HG03439 (cell line): ENCODE data around the gene EIF1AY.
A peak's percentile ranks its signal among the peaks of the same experiment; 100 is the strongest.
"Not testable (repeated sequence)": the region's sequence is repeated elsewhere in the genome, so short reads cannot be mapped to it uniquely, and the experiment has no call there.

Source experiments
- ATAC-seq: cut with Tn5 transposase; IDR thresholded peaks from one replicate; pipeline ENCODE4 v1.9.1; 2021; ENCODE audit warnings: mild to moderate bottlenecking, moderate library complexity; ENCODE audit not compliant: unreplicated experiment

The EIF1AY gene, protein sequence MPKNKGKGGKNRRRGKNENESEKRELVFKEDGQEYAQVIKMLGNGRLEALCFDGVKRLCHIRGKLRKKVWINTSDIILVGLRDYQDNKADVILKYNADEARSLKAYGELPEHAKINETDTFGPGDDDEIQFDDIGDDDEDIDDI

DNA sequence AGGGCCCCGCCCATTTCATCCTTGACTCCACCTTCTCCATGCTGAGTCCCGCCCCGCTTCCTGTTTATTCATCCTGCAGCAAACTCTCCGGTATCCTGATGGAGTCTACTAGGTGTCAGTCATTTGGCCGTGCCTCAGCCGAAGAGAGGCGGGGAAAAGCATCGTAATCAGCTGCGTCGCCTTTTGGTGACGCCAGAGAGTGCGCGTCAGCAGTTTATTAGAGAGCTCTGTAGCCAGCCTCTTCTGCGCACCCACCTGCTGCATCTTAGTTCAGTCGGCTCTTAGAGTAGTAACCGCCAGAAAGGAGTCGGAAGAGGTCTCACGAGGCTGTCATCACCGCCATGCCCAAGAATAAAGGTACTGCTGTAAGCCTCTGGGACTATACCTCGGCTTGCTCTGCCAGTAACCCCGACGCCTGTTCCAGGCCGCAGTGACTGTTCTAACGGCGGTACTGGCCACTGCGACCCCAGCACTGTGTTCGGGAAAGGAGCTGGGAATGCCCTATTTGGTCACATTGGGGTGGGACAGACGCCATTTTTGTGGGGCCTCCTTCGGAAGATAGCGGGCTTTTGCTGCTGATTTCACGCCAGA is at the start of gene EIF1AY:
Gene EIF1AY (plus strand): TSS at position 246 of the 591 bp plus-strand sequence. CDS start 96 bp downstream, at position 342.
- ATAC-seq = peak; percentile 97

DNA sequence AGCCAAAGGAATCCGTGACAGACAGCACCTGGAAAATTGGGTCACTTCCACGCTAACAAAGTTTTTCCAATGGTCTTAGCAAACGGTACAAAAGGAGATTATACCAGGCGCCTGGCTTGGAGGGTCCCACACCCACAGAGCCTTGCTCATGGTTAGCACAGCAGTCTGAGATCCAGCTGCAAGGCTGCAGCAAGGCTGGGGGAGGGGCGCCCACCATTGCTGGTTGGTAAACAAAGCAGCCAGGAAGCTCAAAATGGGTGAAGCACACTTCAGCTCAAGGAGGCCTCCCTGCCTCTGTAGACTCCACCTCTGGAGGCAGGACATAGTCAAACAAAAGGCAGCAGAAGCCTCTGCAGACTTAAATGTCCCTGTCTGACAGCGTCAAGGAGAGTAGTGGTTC is 47.1 kb upstream of the EIF1AY start:
- ATAC-seq = no peak

DNA sequence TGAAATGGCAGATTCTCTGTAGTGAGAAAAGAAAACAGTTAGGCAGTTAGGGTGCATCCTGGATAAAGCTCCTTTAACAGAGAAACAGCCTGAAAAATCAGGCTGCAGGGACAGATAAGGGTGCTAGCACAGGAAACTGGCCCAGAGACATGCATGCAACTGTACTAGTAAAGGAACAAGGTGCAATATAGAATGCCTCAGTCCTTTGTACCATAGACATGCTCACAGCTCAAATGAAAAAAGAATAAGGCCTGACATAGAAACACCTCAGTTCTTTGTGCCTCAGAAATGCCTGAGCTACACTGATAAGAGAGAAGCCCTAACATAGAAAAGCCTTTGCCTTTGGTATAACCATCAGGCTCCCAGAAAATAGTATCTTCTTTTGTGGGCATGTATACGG is 37.4 kb upstream of the EIF1AY start:
- no peak for ATAC-seq

DNA sequence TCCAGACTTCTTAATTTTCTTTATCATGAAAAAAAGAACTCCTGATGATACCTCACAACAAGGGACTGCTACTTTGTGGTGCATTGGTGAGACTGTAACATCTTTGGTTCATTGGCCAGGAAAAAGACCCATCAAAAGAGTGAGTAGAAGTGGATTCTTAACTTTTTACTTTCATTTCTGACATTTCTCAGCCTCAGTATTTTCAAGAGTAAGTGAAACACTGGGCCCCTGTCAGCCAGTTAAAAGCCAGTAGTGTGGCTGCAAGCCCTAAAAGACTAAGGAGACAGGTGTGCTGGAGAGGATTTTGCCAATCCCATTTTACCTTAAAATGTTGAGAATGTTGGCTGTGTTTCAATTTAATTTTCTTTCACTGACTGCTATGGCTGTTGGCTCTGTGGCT is 36.6 kb upstream of the EIF1AY start:
- ATAC-seq = no peak

DNA sequence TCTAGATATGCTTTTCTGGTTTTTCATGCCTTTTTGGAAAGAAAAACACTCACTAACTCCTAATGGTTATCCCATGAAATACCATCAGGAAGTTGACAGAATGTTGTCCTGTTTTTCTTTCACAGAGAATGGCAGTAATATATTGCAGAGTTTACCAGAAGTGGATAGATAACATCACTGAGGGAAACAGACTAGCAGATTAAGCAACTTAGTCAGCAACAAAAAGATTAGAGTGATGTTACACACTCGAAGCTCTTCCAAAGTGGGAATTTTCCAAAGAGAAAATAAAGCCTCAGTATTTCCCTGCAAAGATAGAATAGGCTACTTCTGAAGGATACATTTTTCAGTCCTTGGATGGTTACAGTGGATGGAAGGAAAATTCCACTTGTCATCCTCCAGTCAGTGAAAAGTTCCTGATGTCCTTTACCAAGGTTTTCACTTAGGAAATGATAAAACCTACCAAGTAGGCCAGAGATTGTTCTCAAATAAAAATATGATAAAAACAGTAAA is 31.1 kb upstream of the EIF1AY start:
- no peak for ATAC-seq

DNA sequence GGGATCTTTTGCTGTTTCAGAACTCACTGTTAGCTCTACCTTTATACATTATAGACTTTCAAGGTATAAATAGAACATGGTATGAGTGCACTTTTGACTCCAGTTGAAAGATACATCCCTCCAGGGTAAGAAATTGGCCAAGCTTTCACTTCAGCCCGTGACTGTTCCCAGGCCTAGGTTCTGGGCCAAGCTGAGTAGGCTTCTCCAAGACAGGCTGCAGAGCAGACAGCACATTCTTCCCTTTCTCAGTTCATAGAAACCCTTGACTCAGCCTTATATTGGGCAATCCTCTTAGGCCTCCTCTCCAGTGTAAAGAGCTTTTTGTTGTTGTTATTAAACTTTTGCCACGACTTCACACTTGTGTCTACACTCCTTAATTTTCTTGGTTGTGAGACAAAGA is 29.5 kb upstream of the EIF1AY start:
- no peak for ATAC-seq

DNA sequence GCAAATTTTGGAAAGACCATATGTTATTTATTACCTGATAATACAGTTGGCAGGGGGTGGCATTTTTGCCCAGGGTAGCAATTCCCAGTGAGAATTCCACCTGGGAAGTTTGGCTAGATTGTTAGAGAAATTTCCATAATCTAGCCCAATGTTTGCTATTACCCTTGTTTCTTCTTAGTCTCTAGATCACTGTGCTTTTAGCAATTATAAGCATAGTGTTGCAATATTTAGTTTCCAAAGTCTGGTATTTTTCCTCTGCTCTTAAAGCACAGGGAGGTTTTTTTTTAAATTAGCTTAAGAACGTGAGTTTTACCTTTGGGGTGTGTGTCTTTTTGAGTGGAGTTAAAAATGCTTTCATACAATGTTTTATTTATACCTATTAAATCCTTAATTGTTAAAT is 26.3 kb upstream of the EIF1AY start:
- ATAC-seq = no peak

DNA sequence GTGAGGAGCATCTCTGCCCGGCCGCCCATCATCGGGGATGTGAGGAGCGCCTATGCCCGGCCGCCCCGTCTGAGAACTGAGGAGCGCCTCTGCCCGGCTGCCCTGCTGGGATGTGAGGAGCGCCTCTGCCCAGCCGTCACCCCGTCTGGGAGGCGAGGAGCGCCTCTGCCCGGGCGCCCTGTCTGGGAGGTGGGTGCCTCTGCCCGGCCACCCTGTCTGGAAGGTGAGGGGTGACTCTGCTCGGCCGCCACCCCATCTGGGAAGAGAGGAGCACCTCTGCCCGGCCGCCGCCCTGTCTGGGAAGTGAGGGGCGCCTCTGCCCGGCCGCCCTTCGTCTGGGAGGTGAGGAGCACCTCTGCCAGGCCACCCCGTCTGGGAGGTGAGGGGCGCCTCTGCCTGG is 23.7 kb upstream of the EIF1AY start:
- ATAC-seq = no peak

DNA sequence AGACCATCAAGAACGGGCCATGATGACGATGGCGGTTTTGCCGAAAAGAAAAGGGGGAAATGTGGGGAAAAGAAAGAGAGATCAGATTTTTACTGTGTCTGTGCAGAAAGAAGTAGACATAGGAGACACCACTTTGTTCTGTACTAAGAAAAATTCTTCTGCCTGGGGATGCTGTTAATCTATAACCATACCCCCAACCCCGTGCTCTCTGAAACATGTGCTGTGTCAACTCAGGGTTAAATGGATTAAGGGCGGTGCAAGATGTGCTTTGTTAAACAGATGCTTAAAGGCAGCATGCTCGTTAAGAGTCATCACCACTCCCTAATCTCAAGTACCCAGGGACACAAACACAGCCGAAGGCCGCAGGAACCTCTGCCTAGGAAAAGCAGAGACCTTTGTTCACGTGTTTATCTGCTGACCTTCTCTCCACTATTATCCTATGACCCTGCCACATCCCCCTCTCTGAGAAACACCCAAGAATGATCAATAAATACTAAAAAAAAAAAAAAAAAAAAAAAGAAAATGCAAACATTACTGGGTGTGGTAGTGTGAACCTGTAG is 22.7 kb upstream of the EIF1AY start:
- not testable (repeated sequence) for ATAC-seq

DNA sequence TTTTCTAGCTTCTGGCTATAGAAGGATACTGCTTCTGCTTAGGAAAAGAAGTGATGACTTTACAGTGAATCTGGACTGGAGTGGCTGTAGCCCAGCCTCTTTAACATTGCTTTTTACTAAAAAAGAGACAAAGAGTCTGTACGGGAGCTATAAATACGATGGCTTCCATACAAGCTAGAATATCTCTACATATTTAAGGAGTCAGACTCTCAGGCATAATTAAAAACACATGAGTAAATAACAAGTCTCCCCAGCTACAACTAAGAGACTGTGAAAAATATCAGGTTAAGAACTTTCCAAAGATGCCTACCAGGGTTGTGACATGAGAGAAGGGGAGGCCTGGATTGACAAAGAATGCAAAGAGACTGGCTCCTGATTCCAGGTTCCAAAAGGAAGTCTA is 19.8 kb upstream of the EIF1AY start:
- ATAC-seq = no peak

DNA sequence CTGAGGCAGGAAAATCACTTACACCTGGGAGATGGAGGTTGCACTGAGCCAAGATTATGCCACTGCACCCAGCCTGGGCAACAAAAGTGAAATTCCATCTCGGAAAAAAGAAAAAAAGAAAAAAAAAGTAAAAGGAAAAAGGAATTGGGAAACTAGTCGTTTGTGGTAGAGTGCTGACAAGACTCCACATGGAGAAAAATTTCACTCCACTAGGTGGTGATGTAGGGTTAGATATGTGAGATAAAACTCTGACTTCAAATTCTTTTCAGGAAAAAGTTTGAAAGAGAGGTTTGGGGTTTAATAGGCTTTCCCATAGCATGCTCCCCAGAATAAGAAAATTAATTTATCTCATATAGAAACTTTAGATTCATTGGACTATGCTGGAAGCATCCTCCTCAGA is 16.9 kb upstream of the EIF1AY start:
- no peak for ATAC-seq

DNA sequence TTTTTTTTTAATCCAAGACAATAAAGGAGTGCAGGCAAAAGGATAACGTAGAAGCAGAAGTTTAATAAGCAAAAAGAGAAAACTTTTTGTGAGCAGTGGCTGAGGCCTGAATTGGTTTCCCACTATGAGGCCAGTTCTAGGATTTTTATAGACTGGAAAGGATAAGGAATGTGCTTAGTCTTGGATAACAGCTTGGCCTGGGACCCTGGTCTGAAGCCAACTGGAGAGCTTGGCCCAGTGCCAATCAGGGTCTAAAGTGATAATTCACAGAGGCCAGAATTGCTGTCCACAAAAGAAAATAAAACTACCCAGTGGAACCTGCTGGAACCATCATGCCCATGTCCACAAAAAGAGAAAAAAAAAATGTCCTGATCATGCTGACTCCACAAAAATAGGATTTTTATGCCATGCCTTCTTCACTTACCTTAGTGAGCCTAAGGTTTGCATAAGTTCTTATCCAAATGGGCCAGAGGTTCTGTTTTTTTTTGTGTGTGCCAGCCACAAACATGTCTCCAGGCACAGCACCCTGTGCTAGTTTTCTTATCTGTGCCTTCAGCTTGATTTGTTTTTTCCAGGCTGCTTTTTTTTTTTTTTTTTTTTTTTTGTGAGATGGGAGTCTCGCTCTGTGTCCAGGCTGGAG is 15.6 kb upstream of the EIF1AY start:
- ATAC-seq = no peak

DNA sequence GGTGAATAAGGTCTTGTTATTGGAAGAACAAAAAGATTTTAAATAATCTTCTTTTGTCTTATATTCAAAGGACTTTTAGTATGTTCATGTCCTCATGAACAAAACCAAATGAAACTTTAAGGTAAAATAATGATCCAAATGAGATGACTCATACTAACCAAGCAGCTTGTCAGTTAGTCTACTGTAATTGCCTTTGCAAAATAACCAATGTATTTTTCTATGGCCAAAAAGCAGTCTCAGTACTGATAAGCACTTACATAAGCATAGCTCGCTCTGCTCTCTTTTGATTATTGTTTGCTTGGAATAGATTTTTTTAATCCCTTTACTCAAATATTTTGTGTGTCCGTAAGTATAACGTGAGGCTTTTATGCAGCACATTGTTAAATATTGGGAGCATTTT is 4.3 kb upstream of the EIF1AY start:
- no peak for ATAC-seq

DNA sequence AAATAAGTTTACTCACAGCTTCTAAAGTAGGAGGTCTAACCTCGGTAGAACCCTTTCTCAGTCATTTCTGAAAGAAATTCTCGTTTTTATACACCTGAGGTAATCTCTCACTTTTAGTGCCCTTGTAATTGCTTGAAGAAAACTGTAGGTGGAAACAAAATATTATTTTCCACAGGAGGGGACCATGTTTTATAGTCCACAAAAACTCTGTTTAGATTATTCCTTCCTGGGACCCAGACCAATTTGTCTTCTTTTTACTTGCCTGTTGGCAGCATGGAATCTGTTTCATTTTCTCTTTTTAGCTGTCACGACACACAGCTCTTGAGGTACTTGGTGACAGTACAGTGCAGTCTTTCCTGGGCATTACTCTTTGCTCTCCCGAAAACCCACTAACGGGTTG is 930 bp downstream of the EIF1AY start:
- ATAC-seq = no peak

DNA sequence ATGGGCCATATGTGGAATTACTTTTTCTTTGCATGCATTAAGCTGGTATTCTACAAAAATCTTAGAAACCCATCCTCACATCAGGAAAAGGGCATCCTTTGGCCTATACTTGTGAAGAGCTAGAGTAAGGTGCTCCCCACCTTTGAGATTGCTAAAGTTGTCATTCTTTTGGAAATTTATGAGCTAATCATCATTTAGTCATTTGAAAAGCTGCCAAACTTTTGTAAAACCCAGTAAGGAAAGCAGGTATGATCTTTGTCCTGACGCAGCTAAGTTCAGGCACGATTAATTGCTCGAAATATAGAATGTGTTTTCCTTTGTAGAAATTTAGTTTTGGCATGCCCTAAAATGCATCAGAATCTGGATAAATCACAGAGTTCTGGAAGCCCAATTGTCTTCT is 2.6 kb downstream of the EIF1AY start:
- no peak for ATAC-seq

DNA sequence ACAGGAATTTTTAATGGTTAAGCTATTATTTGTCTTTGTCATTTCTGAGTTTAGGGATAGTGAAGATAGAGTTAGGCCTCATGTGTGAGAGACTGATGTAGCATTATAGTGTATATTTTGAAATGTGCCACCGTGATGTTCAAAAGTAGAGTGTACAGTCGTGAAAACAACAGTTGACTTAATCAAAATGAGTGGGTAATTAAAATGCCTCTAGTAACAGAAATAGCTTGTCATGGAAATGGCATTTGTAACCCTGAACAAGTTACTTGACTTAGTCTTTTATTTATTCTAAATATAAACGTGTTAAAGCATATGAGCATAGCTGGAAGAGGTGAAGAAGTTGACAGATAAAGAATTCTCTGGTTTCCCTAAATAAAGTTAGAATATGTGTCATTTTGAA is 6.1 kb downstream of the EIF1AY start:
- no peak for ATAC-seq

DNA sequence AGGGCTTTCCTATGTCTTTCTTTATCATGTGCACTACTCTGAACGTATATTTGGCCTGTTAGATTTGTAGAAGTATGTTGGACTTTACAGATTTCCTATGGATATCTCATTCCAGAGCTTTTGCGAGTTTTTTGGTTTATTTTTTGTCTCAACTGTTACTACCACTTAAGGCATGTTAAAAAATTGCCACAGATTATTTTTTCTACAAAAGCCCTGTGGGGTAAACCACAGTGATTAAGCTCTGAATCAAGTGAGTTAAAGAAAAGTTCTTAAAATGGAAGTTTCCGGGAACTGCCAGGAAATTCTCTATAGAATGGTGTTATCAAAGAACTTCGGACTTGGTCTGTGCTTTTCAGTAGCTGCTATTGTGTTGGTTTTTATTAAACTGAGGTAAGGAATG is 10.6 kb downstream of the EIF1AY start:
- ATAC-seq = no peak
